HFFc6 (cell line): ENCODE results near the gene CHRNA4. TPM values are rescaled to one million over a fixed set of nuclear protein-coding genes. Genes with fewer than 3 reads are reported as not detected.

Source experiments
- DNase-seq: peaks from one replicate; pipeline ENCODE4 v3.0.0-alpha.2; 2018
- H3K27ac Mint-ChIP-seq: 2 replicates; pipeline ENCODE4 v1.8.0; 2020; ENCODE audit warnings: mild to moderate bottlenecking, mixed read lengths
- H3K27me3 Mint-ChIP-seq: 2 replicates; pipeline ENCODE4 v1.8.0; 2021; ENCODE audit warnings: mild to moderate bottlenecking, moderate library complexity, mixed read lengths; ENCODE audit not compliant: insufficient read depth
- H3K36me3 Mint-ChIP-seq: 2 replicates; pipeline ENCODE4 v1.8.0; 2021; ENCODE audit warnings: low read depth, mixed read lengths
- H3K4me1 Mint-ChIP-seq: 2 replicates; pipeline ENCODE4 v1.8.0; 2020; ENCODE audit warnings: low read depth, mixed read lengths
- H3K4me3 Mint-ChIP-seq: 2 replicates; pipeline ENCODE4 v1.8.0; 2020; ENCODE audit warnings: mild to moderate bottlenecking, moderate library complexity, mixed read lengths
- H3K9me3 Mint-ChIP-seq: 2 replicates; pipeline ENCODE4 v1.8.0; 2020; ENCODE audit warnings: mild to moderate bottlenecking, mixed read lengths
- CTCF ChIP-seq: fragments of 200-600 bp; sonication (generic); IDR thresholded peaks from 2 replicates; pipeline ENCODE4 v1.5.0; 2021; ENCODE audit warnings: antibody characterized with exemption, mild to moderate bottlenecking
- total RNA-seq, 6 experiments: library from RNA; stranded (reverse); fragmentation: NEBNext Ultra II Directional; extraction: Animal tissue kit (Norgen Biotek cat#: 25700); gene quantifications; 2 replicates in 1 of 6; 3 replicates in 5 of 6; pipeline ENCODE4 v1.2.3, GENCODE V29; 2021

The CHRNA4 gene
- total RNA-seq, 6 experiments from 2014 or later, result not detected

GRCh38 chr20:63361519-63362435, 628 bp upstream of the CHRNA4 start:
- Mint-ChIP-seq H3K27ac (no peak overlapping the region), H3K27me3 (peaks cover 20% of the 10 kb centered on the region), H3K4me3 (no peak overlapping the region), H3K9me3 (no peaks in the 10 kb centered on the region), H3K36me3 (no peaks in the 10 kb centered on the region), H3K4me1 (no peaks in the 10 kb centered on the region)
- DNase-seq, result no peak
- TF ChIP-seq CTCF, result no peak

- Mint-ChIP-seq H3K4me3 (no peak overlapping the region), H3K9me3 (no peaks in the 10 kb centered on the region), H3K27ac (no peak overlapping the region), H3K36me3 (no peaks in the 10 kb centered on the region), H3K27me3 (peaks cover 20% of the 10 kb centered on the region), H3K4me1 (no peaks in the 10 kb centered on the region)
- DNase-seq, result no peak
- TF ChIP-seq CTCF, result no peak
Observed at GRCh38 chr20:63359937-63360849, 956 bp downstream of the CHRNA4 start.

GRCh38 chr20:63359164-63359934, 1.8 kb downstream of the CHRNA4 start:
- no peaks in the 10 kb centered on the region for H3K36me3 Mint-ChIP-seq
- no peaks in the 10 kb centered on the region for H3K9me3 Mint-ChIP-seq
- H3K4me3 Mint-ChIP-seq, result no peak overlapping the region

GRCh38 chr20:63357921-63358905, 2.9 kb downstream of the CHRNA4 start:
- Mint-ChIP-seq H3K36me3 (no peaks in the 10 kb centered on the region), H3K27ac (no peak overlapping the region), H3K4me3 (no peak overlapping the region), H3K9me3 (no peaks in the 10 kb centered on the region), H3K4me1 (no peaks in the 10 kb centered on the region), H3K27me3 (peaks cover 23% of the 10 kb centered on the region)
- no peak for TF ChIP-seq CTCF
- DNase-seq, result no peak

More at GRCh38 chr20:63359164-63359934, 1.8 kb downstream of the CHRNA4 start:
- DNase-seq, result no peak
- H3K27me3 Mint-ChIP-seq, result peaks cover 23% of the 10 kb centered on the region
- no peak for TF ChIP-seq CTCF
- no peaks in the 10 kb centered on the region for H3K4me1 Mint-ChIP-seq
- no peak overlapping the region for H3K27ac Mint-ChIP-seq
